Measurements from ENCODE around the gene POLR3K. TPM values are rescaled to one million over a fixed set of nuclear protein-coding genes. Genes with fewer than 3 reads are reported as not detected.
A peak's percentile ranks its signal among the peaks of the same experiment; 100 is the strongest.

The POLR3K gene
- 10 to 100 TPM in 2 of 4 donors, 1 to 10 TPM in 2; 8.1 to 19.9 (median 10.4) TPM for polyA plus RNA-seq
- long read RNA-seq, donor 1, result 0 reads
- long read RNA-seq, donor 2, transcript POLR3K-201 (3 exons, 1,392 nt), result major isoform, 9 of 9 reads
- long read RNA-seq, donor 2, partial matches to known transcripts, result 0 of 9 reads
- long read RNA-seq, donor 2, other reads (novel, unspliced or antisense), result 0 of 9 reads
- long read RNA-seq, donor 3, transcript POLR3K-201 (3 exons, 1,392 nt), result major isoform, 10 of 11 reads
- long read RNA-seq, donor 3, partial matches to known transcripts, result 0 of 11 reads
- long read RNA-seq, donor 3, other reads (novel, unspliced or antisense), result 0 of 11 reads
- long read RNA-seq, donor 4, partial matches to known transcripts, result 0 of 1 reads
- long read RNA-seq, donor 4, other reads (novel, unspliced or antisense), result 0 of 1 reads
- long read RNA-seq, donor 5, partial matches to known transcripts, result 0 of 4 reads
- long read RNA-seq, donor 5, other reads (novel, unspliced or antisense), result 0 of 4 reads
- long read RNA-seq, donor 6, transcript POLR3K-201 (3 exons, 1,392 nt), result major isoform, 18 of 18 reads
- long read RNA-seq, donor 6, partial matches to known transcripts, result 0 of 18 reads
- long read RNA-seq, donor 6, other reads (novel, unspliced or antisense), result 0 of 18 reads
- long read RNA-seq, donor 7, transcript POLR3K-201 (3 exons, 1,392 nt), result major isoform, 20 of 21 reads
- long read RNA-seq, donor 7, partial matches to known transcripts, result 0 of 21 reads
- long read RNA-seq, donor 7, other reads (novel, unspliced or antisense), result 0 of 21 reads
- long read RNA-seq, donor 8, result 0 reads
- long read RNA-seq, donor 9, partial matches to known transcripts, result 0 of 3 reads
- long read RNA-seq, donor 9, other reads (novel, unspliced or antisense), result 0 of 3 reads
- long read RNA-seq, donor 10, transcript POLR3K-201 (3 exons, 1,392 nt), result major isoform, 20 of 20 reads
- long read RNA-seq, donor 10, partial matches to known transcripts, result 0 of 20 reads
- long read RNA-seq, donor 10, other reads (novel, unspliced or antisense), result 0 of 20 reads

DNA sequence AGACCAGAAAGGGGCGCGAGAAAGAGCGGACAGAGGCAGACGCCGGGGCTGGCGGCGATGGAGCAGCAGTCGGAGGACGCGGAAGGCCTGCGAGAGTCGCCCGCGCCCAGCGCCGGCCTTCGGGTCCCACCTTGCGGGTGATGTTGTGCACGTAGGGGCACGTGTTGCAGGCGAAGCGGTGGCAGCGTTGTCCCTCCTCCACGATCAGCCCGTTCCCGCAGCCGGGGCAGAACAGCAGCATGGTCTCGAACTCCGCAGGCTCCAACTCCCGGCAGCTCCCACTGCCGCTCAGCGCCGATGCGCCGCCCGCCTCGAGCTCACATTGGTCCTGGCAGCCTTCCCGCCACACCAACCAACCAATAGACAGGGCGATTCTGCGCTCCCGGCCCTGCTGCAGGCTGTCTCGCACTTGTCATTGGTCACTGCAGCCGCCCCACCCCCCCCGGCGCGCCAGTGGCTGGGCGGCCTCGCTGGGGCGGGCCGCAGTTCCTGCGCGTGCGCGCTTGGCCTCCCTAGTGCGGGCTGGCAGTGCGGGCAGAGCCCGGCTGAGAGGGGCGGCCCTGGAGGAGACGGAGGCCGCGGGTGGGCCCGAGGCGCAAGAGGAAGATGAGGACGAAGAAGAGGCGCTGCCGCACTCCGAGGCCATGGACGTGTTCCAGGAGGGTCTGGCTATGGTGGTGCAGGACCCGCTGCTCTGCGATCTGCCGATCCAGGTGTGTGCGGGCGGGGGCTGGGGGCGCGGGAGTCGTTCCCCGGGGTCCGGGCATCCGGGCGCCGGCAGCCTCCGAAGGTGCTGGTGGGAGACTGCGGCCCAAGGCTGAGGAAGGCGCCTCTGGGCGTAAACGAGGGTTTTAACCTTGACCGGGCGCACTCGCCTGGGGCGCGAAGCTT lies at the start of gene POLR3K, which contains the start of gene SNRNP25:
Gene POLR3K, minus strand, starts transcription at position 263 of the 891 bp plus-strand sequence. Its CDS starts 22 bp downstream, at position 241.
Gene SNRNP25, plus strand, starts transcription at position 483 of the 891 bp plus-strand sequence. Its CDS starts 189 bp downstream, at position 672.
- FAIRE-seq (no peak), DNase-seq (peak; percentile 98)
- Histone ChIP-seq H3K36me3 (ENCODE audit: control insufficient read depth in 3 of 3, insufficient read depth in 2 of 3, low read depth in 1 of 3, low read length in 3 of 3) (peaks cover 0 to 44% (median 0%) of the 10 kb centered on the region in 3 donors), H3K27ac (ENCODE audit: low read depth in 1 of 3, low read length in 2 of 3) (peak within 1 kb of the TSS; percentile 34 to 86 (median 37)), H3K4me3 (ENCODE audit: low read depth in 1 of 3, low read length in 3 of 3) (peak within 1 kb of the TSS; percentile 70 to 88 (median 81)), H3K27me3 (ENCODE audit: control insufficient read depth in 3 of 3, insufficient read depth in 3 of 3, low read length in 3 of 3) (no peaks in the 10 kb centered on the region), H3K9me3 (ENCODE audit: control insufficient read depth in 2 of 2, insufficient read depth in 1 of 2, low read depth in 1 of 2, low read length in 1 of 2) (no peaks in the 10 kb centered on the region), H3K4me1 (ENCODE audit: control insufficient read depth in 3 of 3, insufficient read depth in 2 of 3, low read depth in 1 of 3, low read length in 2 of 3) (peaks cover 0 to 6% (median 2%) of the 10 kb centered on the region in 3 donors)
- 0 to 1% (median 0%) methylated on average over 83 to 91 of the region's 91 CpGs for WGBS, 3 donors

DNA sequence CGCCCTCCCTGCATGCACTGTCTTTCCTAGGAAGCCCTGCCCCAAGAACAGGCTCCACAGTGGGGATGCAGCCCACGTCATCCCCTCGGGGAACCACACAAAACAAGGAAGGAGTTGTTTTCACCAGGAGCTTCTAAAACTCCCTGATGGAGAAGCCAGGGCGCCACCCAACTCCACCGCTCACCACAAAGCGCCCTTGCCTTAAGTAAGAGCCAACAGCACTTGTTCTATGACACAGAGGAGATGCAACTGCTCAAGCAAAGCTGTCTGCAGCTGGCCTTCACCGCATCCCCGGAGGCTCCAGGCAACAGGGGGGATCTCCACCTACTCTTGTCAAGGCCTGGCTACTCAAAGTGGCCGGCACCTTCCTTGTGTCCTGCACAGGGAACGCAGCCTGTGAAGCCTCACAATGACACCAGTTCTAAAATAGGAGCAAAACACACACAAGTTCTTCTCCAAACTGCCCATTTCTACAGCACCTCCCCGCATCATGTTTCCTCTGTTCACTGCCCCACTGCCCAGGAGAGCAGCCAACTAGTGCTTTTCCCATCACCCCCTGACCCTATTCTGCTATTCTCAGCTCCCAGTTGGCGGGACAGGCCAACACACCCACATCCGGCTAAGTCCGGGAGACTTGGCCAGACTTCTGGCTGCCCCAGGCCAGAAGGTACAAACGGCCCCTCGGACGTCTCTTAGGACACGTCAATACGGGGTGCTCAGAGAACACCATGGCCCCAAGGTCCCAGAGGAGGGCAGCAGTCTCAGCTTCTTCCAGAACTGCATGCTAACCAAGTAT lies 48.9 kb upstream of the POLR3K start:
- no peaks in the 10 kb centered on the region for H3K27me3 ChIP-seq (ENCODE audit: control insufficient read depth in 3 of 3, insufficient read depth in 3 of 3, low read length in 3 of 3)
- no peaks in the 10 kb centered on the region for H3K9me3 ChIP-seq (ENCODE audit: control insufficient read depth in 2 of 2, insufficient read depth in 1 of 2, low read depth in 1 of 2, low read length in 1 of 2)
- H3K4me1 ChIP-seq (ENCODE audit: control insufficient read depth in 3 of 3, insufficient read depth in 2 of 3, low read depth in 1 of 3, low read length in 2 of 3), result no peaks in the 10 kb centered on the region
- WGBS, 3 donors, result 66 to 92% (median 88%) methylated on average over 19 of the region's 19 CpGs
- peaks cover 0 to 82% (median 3%) of the 10 kb centered on the region in 3 donors for H3K36me3 ChIP-seq (ENCODE audit: control insufficient read depth in 3 of 3, insufficient read depth in 2 of 3, low read depth in 1 of 3, low read length in 3 of 3)
- DNase-seq (no peak), FAIRE-seq (no peak)
- H3K27ac ChIP-seq (ENCODE audit: low read depth in 1 of 3, low read length in 2 of 3), result peak overlapping the region in 1 of 3 donors; percentile 2
- H3K4me3 ChIP-seq (ENCODE audit: low read depth in 1 of 3, low read length in 3 of 3), result no peak overlapping the region

DNA sequence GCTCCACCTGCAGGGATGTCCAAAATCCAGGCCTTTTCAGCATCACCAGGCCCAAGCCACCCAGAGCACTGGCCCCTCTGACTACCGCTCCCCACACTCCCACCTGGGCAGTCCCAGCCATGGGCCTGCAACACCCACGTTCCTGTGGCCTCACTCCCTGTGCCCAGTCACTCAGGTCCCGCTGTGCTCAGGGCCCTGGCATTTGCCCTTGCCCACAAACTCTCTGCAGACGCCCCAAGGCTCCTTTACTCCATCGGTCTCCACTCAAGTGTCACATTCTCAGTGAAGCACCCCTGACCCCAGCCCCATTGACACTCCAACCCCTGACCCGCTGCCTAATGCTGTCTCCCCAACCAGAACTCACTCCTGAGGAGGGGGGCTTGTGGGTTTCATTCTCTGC lies 48.2 kb upstream of the POLR3K start:
- WGBS, 3 donors, result 83 to 94% (median 92%) methylated on average over 6 of the region's 6 CpGs

DNA sequence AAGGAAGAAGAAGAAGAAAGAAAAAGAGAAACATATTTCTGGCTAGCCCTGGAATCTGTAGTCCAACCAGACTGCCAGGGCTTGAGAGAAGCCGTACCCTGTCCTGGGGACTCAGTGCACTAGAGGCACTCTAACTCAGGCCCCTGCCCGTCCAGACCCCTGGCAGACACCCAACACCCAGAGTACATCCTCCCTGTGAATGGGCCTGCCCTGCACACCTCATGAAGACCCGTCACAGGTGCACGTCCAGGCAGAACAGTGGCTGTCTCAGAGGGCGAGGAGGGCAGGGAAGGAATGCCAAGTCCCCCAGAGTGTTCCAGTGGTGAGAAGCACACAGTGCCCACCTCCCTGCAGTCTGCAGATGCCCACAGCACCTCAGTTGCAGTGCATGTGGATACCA lies 47.6 kb upstream of the POLR3K start:
- Histone ChIP-seq H3K36me3 (ENCODE audit: control insufficient read depth in 3 of 3, insufficient read depth in 2 of 3, low read depth in 1 of 3, low read length in 3 of 3) (peaks cover 0 to 77% (median 3%) of the 10 kb centered on the region in 3 donors), H3K4me1 (ENCODE audit: control insufficient read depth in 3 of 3, insufficient read depth in 2 of 3, low read depth in 1 of 3, low read length in 2 of 3) (no peaks in the 10 kb centered on the region), H3K4me3 (ENCODE audit: low read depth in 1 of 3, low read length in 3 of 3) (no peak overlapping the region), H3K9me3 (ENCODE audit: control insufficient read depth in 2 of 2, insufficient read depth in 1 of 2, low read depth in 1 of 2, low read length in 1 of 2) (no peaks in the 10 kb centered on the region), H3K27ac (ENCODE audit: low read depth in 1 of 3, low read length in 2 of 3) (no peak overlapping the region), H3K27me3 (ENCODE audit: control insufficient read depth in 3 of 3, insufficient read depth in 3 of 3, low read length in 3 of 3) (no peaks in the 10 kb centered on the region)
- DNase-seq, result no peak
- 87 to 92% (median 89%) methylated on average over 5 of the region's 5 CpGs for WGBS, 3 donors
- FAIRE-seq, result no peak

More for the DNA sequence above, 48.2 kb upstream of the POLR3K start:
- Histone ChIP-seq H3K9me3 (ENCODE audit: control insufficient read depth in 2 of 2, insufficient read depth in 1 of 2, low read depth in 1 of 2, low read length in 1 of 2) (no peaks in the 10 kb centered on the region), H3K4me1 (ENCODE audit: control insufficient read depth in 3 of 3, insufficient read depth in 2 of 3, low read depth in 1 of 3, low read length in 2 of 3) (no peaks in the 10 kb centered on the region), H3K36me3 (ENCODE audit: control insufficient read depth in 3 of 3, insufficient read depth in 2 of 3, low read depth in 1 of 3, low read length in 3 of 3) (peaks cover 0 to 77% (median 3%) of the 10 kb centered on the region in 3 donors), H3K4me3 (ENCODE audit: low read depth in 1 of 3, low read length in 3 of 3) (no peak overlapping the region), H3K27ac (ENCODE audit: low read depth in 1 of 3, low read length in 2 of 3) (peak overlapping the region in 1 of 3 donors; percentile 0), H3K27me3 (ENCODE audit: control insufficient read depth in 3 of 3, insufficient read depth in 3 of 3, low read length in 3 of 3) (no peaks in the 10 kb centered on the region)
- DNase-seq (no peak), FAIRE-seq (no peak)

DNA sequence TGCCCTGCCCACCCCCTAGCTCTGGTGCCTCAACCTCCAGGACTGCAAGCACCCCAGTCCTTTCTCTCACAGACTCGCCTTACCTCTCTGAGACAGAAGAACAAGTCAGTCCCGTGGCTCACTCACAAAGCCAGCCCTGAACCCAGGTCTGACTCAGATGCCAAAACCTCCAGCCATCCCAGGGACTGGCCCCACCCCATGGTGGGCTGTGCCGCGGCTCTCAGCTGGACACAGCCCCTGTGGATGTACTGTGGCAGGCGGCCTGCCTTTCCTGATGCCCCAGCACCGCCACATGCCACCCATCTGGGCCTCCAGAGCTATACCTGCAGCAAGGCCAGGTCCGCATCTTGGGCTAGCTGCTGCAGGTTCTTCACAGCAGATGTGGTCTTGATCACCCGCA lies 44.4 kb upstream of the POLR3K start:
- Histone ChIP-seq H3K9me3 (ENCODE audit: control insufficient read depth in 2 of 2, insufficient read depth in 1 of 2, low read depth in 1 of 2, low read length in 1 of 2) (no peaks in the 10 kb centered on the region), H3K4me3 (ENCODE audit: low read depth in 1 of 3, low read length in 3 of 3) (no peak overlapping the region), H3K36me3 (ENCODE audit: control insufficient read depth in 3 of 3, insufficient read depth in 2 of 3, low read depth in 1 of 3, low read length in 3 of 3) (peaks cover 0 to 71% (median 0%) of the 10 kb centered on the region in 3 donors), H3K27ac (ENCODE audit: low read depth in 1 of 3, low read length in 2 of 3) (no peak overlapping the region), H3K4me1 (ENCODE audit: control insufficient read depth in 3 of 3, insufficient read depth in 2 of 3, low read depth in 1 of 3, low read length in 2 of 3) (no peaks in the 10 kb centered on the region), H3K27me3 (ENCODE audit: control insufficient read depth in 3 of 3, insufficient read depth in 3 of 3, low read length in 3 of 3) (no peaks in the 10 kb centered on the region)
- no peak for FAIRE-seq
- no peak for DNase-seq
- 91 to 96% (median 93%) methylated on average over 8 of the region's 8 CpGs for WGBS, 3 donors

DNA sequence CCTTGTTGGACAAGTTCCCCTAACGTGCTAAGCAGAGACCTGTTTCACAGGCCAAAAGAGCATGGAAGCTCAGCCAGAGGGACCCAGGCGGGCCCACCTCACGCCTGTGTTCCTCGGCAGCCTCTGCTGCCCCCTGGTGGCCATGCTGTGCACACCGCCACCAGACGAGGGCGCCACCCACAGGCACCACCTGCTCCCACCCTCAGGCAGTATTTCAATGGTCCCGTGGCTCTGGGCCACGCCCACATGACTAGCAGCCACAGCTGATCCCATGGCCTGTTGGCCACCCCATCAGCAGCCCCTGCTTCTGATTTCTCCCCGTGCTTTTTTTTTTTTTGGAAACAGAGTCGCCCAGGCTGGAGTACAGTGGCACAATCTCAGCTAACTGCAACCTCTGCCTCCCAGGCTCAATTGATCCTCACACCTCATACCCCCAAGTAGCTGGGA lies 43.5 kb upstream of the POLR3K start:
- Histone ChIP-seq H3K4me3 (ENCODE audit: low read depth in 1 of 3, low read length in 3 of 3) (no peak overlapping the region), H3K4me1 (ENCODE audit: control insufficient read depth in 3 of 3, insufficient read depth in 2 of 3, low read depth in 1 of 3, low read length in 2 of 3) (no peaks in the 10 kb centered on the region), H3K36me3 (ENCODE audit: control insufficient read depth in 3 of 3, insufficient read depth in 2 of 3, low read depth in 1 of 3, low read length in 3 of 3) (peaks cover 0 to 71% (median 0%) of the 10 kb centered on the region in 3 donors), H3K27ac (ENCODE audit: low read depth in 1 of 3, low read length in 2 of 3) (no peak overlapping the region), H3K27me3 (ENCODE audit: control insufficient read depth in 3 of 3, insufficient read depth in 3 of 3, low read length in 3 of 3) (no peaks in the 10 kb centered on the region), H3K9me3 (ENCODE audit: control insufficient read depth in 2 of 2, insufficient read depth in 1 of 2, low read depth in 1 of 2, low read length in 1 of 2) (no peaks in the 10 kb centered on the region)
- FAIRE-seq (no peak), DNase-seq (peak; percentile 85 to 90)
- 8 to 15% (median 10%) methylated on average over 10 to 11 of the region's 11 CpGs for WGBS, 3 donors

DNA sequence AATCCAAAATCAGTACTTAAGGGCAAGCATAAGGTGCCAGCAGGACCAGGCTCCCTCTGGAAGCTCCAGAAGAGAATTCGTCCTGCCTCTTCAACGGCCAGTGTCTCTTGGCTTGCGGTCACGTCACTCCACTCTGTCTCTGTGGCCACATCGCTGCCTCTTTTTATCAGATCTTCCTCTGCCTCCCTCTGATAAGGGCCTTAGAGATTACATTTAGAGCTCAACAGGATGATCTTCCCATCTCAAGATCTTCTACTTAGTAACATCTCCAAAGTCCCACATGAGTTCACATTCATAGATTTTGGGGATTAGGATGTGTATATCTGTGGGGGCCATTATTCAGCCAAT lies 41.5 kb upstream of the POLR3K start:
- Histone ChIP-seq H3K27ac (ENCODE audit: low read depth in 1 of 3, low read length in 2 of 3) (no peak overlapping the region), H3K4me3 (ENCODE audit: low read depth in 1 of 3, low read length in 3 of 3) (no peak overlapping the region), H3K9me3 (ENCODE audit: control insufficient read depth in 2 of 2, insufficient read depth in 1 of 2, low read depth in 1 of 2, low read length in 1 of 2) (no peaks in the 10 kb centered on the region), H3K36me3 (ENCODE audit: control insufficient read depth in 3 of 3, insufficient read depth in 2 of 3, low read depth in 1 of 3, low read length in 3 of 3) (peaks cover 0 to 69% (median 0%) of the 10 kb centered on the region in 3 donors), H3K4me1 (ENCODE audit: control insufficient read depth in 3 of 3, insufficient read depth in 2 of 3, low read depth in 1 of 3, low read length in 2 of 3) (no peaks in the 10 kb centered on the region), H3K27me3 (ENCODE audit: control insufficient read depth in 3 of 3, insufficient read depth in 3 of 3, low read length in 3 of 3) (no peaks in the 10 kb centered on the region)
- 94 to 96% (median 94%) methylated on average over 5 of the region's 5 CpGs for WGBS, 3 donors
- FAIRE-seq (no peak), DNase-seq (no peak)
